SHP77 treated with DMSO at 0.1 percent for 48 hours (cell line): Measurements from ENCODE around the gene PRKAG2.

Experiments
- DNase-seq: peaks from one replicate; lab custom pipeline; 2025; lab: John Stamatoyannopoulos, UW

Gene PRKAG2

DNA sequence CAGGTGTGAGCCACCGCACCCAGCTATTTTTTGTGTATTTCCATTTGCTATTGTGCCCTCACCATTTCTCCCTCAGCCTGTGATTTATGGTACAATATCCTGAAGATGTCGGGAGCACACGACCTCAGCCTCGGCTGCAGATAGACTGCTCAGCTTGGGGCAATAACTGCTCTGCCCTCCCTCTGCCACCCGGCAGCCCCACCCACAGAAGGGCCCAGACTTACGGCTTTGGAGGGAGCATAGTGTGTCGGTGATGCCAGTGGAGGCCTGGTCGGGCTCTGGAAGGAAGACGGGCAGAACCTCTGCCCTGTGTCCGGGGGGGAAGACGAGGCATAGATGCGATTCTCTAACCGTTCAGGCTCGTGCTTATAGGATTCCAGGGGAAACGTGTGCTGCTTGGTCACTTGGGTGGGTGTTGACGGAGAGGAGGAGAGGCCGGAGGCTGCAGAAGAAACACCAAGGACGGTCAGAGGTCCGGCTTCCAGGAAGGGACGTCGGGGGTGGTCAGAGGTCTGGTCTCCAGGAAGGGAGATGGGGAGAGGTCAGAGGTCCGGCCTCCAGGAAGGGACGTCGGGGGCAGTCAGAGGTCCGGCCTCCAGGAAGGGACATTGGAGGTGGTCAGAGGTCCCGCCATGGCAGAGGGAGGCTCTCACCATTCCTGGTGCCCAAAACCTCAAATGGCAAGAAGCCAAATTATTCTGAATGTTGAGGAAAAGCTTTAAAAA, 201.6 kb downstream of the PRKAG2 start:
- no peak for DNase-seq

DNA sequence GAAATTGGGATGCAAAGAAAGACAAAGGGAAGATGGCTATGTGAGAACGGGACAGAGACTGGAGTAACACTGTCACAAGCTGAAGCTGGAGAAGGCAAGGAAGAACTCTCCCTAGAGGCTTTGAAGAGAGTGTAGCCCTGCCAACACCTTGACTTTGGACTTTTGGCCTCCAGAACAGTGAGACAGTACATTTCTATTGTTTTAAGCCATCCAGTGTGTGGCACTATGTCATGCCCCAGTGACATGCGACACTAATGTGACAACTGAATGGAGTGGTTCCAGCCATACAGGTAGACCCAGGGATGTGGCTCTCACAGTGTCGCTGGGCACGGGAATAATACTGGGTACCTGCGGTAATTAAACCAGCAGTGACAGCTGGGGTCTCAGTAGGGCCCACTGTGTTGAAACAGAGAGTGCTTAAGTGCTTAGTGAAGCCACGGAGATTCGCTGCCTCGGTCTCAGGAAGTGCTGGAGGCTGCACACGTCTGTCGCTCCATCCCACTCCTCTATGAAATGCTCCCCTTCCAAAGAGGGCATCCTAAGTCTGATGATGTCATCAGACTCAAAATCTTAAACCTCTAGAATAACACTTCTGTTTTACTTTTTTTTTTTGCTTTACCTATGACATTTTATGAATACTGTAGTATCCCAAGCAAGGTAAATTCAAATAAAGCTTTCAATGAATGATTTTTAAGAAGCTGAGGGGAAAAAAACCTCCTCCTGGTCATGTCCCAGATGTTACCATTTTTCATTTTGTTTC, 202.6 kb downstream of the PRKAG2 start:
- DNase-seq: no peak

DNA sequence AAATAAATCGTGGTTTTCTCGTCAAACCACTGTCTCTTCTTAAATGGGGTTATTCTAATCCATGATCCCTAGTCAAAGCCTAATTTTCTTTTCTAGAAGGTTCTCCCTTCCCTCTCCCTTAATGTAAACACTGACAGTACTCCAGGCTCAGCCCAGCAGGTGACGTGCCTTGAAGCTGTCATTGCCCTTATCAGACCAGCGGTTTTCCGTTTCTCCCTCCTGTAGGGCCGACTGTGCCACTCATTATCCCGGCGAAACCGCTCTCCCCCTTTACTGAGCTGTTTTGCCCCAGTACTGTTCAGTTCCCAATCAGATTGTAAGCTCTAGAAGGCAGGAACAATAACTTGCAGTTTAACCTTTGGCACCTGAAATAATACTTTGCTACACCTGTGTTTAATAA, 203.7 kb downstream of the PRKAG2 start:
- no peak for DNase-seq

DNA sequence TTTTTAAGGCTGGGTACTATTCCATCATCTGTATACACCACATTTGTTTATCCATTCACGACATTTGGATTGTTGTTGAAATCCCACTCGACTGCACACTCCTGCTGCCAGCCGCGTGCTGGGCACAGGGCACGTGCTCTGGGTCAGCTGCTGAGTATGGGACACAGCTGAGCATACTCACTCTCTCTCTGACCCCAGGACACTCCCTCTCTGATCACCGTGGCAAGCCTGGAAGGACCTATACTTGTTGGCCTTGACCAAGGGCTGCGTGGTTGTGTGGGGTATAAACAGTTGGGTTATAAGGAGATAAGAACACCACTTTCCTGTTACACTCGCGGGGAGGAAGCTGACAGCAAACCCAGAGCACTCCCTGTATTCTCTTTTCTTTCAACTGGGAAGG, 204.2 kb downstream of the PRKAG2 start:
- DNase-seq: no peak

DNA sequence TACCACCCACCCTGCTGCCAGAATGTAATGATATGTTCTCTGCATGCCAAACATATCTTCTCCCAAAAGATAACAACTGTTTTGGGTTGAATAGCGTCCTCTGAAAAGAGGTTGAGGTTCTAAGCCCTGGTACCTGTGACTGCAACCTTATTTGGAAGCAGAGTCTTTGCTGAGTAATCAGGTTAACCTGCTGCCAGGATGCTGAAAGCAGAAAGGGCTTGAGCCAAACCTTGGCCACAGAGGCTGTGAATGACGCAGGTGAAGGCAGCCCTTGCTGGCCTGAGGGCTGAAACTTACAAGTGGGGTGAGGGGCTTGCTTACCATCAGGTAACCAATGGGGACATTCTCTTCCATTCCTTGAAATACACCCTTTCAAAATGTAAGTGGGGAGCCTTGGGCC, 205.4 kb downstream of the PRKAG2 start:
- no peak for DNase-seq

DNA sequence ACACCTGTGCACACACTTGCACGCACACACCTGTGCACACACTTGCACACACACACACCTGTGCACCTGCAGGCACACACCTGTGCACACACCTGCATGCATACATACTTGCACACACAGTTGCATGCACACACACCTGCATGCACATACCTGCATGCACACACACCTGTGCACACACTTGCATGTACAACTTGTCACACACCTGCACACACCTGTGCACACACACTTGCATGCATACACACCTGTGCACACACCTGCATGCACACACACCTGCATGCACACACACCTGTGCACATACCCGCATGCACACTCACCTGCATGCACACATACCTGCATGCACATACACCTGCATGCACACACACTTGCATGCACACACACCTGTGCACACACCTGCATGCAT, 207.2 kb downstream of the PRKAG2 start:
- no peak for DNase-seq

DNA sequence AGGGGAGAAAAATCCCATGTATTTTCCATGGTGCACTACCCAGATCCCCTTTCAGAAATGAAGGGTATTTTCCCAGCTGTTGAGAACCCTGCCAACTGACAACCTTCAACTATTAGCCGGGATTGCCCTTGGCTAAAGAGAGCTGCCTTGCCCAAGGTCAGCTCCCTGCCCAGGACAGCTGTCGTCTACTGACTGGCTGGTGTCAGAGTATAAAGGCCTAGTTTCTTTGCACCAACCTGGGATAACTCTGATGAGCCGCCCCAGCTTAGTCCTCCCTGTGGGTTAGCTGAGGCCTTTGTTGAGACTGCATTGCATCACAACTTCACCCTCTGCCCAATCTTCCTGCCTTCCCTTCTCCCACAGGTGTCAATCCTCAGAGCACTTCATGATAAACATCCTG, 210.0 kb downstream of the PRKAG2 start:
- no peak for DNase-seq

DNA sequence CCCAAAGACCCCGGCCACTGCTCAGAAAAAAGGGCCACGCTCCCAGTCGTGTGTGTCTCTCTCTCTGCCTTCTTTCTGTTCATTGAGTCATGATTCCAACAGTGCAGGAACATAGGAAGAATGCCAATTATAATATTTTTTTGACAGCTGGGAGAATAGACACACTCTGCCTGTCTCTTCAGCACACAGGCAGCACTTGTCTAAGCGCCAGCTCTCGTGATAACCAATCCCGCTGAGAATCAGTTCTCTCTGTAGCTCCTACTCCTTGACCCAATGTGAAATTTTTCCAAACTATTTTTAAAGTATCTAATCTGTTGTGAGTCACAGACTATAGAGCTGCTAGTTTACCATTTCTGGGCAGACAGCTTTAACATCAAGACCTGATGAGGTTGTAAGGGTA, 211.5 kb downstream of the PRKAG2 start:
- DNase-seq: no peak

DNA sequence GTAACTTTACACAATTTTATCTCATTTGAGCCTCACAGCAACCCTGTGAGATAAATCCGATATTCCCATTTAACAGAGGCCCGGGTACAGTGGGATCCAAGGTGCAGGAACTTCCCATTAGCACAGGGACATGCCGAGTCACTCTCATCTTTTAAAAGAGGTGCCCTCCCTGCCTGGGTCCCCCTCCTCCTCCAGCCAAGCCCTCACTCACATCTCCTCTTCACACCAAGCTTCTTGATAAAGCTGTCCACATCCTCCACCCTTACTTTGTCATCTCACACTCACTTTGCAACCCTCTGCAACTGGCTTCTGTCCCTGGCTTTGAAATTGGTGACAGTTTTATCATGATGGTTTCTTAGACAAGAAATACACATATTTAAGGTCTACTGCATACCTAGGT, 212.6 kb downstream of the PRKAG2 start:
- no peak for DNase-seq

DNA sequence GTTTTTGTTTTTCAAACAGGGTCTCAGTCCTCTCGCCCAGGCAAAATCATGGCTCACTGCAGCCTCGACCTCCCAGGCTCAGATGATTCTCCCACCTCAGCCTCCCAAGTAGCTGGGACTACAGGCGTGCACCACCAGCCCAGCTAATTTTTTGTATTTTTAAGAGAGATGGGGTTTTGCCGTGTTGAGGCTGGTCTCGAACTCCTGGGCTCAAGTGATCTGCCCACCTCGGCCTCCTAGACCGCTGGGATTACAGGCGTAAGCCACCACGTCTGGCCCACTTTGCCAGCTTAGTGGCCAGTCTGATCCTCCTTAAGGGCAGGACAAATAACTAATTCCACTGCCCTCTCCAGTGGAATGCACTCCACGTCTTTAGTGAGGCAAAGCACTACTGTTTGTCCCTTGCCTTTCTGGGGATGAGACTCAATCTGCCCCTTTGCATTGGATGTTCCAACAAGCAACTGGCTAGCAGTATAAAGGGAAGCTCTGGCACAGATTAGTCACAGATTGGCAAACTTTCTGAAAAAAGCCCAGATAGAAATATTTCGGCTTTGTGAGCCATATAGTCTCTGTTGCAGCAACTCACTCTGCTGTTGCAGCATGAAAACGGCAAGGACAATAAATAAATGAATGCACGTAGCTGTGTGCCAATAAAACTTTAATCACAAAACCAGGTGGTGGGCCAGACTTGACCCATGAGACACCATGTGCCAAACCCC, 213.4 kb downstream of the PRKAG2 start:
- no peak for DNase-seq

DNA sequence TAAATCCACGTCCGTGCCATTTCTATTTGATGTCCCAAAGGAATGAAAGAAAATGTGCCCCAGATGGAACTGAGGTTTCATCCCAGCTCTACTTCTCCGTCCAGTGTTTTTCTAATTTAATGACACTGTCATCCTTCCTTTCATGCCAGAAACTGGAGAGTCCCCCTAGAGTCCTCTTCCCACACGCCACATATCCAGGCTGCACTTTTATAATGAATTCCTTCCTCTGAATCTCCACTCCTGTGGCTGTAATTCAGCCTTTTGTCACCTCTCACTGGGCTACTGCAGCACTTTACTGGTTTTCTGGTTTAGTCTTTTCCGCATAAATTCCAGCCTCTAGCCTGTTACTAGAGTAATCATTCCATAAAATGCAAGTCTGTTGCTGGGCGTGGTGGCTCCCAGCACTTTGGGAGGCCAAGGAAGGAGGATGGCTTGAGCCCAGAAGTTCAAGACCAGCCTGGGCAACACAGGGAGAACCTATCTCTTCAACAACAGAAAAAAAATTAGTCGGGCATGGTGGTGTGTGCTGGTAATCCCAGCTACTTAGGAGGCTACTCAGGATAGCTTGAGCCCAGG, 214.6 kb downstream of the PRKAG2 start:
- no peak for DNase-seq

DNA sequence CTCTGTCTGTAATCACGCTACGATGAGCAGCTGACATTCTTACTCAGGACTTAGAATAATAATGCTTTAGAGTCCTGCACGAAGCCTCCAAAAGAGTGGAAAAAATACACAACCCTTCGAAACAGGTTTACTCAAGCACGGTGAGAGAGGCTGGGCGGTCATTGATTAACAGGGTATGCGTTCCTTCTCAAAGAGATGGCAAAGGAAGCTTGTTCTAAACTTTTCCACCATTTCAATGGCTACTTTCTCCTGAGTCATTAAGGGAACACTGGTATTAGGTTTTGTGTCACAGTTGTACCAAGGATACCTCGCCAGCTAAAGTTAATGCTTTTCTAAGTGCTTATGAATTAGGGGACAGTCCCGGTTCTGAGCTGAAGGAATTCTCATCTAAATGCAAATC, 215.3 kb downstream of the PRKAG2 start:
- no peak for DNase-seq

DNA sequence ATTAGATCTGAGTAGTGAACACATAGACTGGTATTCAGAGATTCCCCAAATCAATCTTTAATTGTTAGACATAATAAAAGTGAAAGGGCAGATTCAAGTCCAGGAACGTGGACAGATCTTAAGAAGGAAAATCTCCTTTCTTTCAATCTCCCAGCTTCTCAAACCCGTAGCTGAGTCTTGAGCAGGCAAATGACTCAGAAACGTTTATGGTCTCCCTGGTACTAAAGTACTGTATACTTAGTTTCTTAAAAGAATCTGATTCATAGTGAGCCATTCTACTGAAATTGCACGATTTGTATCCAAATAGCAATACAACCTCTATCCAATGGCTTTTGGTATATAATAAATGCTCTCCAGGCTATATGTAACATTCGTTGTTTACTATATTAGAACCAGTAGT, 216.8 kb downstream of the PRKAG2 start:
- DNase-seq: no peak

DNA sequence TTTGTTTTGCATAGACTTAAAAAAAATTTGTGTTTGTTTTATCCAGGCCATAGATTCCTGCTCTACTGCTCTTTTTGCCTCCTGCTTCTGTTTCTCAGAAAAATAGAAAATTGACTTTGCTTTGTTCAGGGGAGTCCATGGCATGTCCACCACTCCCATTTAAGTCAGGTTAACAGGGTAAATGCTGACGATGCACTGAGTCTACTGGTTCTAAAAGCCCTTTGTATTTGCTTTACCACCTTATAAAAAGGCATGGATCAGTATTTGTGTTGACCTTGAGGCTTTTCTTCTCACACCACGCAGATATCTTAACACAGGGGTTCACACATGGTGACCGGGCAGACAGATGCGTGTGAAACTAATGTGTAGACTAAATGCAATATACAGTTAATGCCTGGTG, 217.7 kb downstream of the PRKAG2 start:
- no peak for DNase-seq

DNA sequence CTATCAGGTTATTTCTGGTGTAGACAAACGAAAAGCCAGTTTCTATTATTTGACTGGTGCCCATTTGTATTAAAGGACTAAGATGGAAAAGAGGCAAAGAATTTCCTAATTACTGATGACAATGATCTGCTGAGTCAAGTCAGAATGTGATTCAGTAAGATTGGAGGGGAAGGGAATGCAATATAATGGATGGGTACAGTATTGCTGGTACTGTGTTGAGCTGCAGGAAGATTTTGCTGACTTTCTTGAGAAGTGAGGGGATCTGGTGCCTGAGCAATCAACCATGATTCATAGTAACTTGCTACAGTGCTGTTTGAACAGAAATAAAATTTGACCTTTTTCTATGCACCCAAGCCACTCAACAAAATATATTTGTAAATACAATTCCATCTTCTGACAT, 218.1 kb downstream of the PRKAG2 start:
- no peak for DNase-seq

DNA sequence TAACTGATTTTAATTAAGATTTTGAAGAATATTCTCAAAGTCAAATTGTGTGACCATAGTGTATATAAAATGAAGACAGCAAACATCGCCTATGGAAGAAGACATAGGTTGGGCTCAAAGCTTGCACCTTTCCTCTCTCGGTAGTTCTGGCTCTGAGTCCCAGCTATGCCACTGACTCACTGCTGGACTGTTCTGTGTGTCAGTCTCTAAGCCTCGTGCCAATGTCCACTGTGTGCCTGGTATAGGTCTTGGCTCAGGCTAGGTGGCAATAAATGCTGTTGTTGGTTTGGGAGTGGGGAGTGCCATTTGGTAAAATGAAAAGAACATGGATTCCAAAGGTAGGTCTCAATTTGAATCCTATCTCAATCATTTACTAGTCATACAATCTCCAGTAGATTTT, 219.7 kb downstream of the PRKAG2 start:
- no peak for DNase-seq

DNA sequence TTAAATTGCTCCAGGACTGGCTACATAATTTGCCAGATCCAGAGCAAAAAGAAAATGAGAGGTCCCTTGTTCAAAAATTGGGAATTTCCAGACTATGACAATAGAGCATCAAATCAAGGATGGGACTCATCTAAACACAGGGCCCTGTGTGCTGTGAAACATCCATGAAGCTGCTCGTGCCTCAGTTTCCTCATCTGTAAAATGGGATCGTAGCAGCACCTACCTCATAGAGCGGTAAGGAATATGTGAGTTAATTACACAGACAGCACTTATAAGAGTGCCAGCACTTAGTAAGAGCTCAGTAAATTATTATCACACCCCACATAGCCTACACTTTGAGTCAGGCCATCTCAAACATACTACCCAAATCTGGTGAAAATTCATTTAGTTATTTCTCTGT, 221.4 kb downstream of the PRKAG2 start:
- DNase-seq: no peak

DNA sequence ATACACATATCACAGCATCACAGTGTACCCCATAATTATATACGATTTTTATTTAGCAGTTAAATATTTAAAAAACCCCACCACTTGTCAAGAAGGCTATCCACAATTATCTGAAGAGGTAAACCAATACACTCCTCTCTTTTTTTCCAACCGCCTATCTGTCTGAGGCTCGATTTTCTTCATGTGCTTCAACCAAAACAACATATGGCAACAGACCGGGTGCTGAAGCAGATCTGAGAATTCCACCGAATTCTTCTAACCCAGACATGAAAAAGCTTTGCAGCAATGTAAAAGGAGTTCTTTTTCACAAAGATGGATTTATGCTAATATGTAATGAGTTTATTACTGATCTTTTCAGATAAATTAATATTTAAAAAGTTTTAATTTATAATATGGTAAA, 224.8 kb downstream of the PRKAG2 start:
- no peak for DNase-seq

DNA sequence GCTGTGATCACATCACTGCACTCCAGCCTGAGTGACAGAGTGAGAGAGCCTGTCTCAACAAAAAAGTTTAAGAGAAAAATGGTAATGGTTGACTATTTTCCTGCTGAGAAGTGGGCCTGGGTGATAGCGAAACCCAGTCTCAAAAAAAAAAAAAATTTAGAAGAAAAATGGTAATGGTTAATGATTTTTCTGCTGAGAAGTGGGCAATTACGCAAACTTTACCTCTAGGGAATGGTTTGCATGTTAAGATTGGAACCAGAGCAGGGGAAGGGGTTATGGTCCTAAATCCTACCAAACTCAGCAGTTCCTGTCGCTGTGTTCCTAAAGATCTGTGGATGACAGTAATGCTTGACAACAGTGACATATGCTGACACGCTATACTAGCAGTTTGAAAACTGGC, 226.8 kb downstream of the PRKAG2 start:
- DNase-seq: no peak

DNA sequence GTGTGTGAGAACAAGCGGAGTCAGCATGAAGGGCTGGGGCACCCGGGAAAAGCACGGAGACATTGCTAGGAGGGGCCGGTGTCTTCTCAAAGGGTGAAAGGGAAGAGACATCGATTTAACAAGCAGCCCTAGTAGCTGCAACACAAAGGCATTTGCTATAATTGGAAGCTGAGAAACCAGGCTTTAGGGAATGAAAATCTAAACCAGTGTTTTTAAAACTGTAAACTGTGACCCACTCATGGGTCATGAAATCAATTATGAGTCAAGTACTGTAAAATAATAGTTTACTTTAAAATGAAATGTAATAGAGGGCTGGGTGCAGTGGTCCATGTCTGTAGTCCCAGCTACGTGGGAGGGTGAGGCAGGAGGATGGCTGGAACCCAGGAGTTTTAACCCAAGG, 228.5 kb downstream of the PRKAG2 start:
- DNase-seq: no peak

DNA sequence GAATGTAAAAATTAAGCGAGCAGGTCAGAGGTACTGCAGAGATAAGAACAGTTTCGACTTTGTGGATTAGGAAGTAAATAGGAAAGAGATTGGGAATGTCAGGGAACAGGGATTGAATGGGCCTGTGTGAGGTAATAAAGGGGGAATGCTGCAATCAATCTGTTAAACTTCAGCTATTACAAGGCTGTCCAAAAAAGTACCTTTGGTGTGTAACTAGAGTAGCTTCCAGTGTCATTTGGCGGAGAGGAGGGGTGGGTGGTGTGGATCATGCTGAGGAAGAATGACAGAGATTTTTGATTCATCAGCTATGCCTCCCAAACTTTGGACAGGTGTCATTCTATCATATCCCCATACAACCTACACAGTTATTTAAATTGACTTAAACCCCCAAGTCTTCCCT, 229.0 kb downstream of the PRKAG2 start:
- DNase-seq: no peak

DNA sequence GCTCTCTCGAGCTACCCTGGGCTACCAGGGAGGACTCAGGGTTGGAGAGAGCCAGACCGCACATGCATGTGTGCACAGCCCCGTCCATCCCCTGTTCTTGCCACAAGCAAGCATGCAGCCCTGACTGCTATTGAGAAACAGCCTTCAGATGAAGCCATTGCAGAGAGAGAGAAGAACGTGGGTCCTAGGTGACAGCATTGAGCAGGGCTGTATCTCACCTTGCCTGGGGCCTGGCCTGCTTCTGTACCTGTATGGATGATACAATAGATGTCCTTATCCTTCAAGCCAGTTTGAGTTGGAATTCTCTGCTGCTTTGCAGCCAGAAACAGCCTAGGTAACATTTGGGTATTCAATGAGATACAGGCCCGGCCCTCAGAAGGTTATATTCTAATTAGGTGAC, 229.9 kb downstream of the PRKAG2 start:
- no peak for DNase-seq

DNA sequence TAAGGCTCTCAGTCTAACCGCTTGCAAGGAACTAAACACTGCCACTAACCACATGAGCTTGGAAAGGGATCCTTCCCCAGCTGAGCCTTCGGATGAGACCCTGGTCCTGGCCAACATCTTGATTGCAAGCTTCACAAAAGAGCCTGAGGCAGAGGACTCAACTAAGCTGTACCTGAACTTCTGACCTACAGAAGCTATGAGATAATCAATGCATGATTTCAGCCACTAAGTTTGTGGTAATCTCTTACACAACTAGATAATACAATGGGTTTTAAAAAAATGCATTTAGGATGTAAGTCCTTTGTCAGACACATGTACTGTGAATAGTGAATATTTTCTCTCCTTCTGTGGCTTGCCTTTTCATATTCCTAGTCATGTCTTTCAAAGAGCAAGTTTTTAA, 231.6 kb downstream of the PRKAG2 start:
- no peak for DNase-seq
